Activated gamma-delta T cell treated with anti-CD3 and anti-CD28 coated beads, Interleukin-2, amount 50 U/mL, for 16 hours (primary cell): ENCODE data around the gene BCL10.

Experiments
- DNase-seq: peaks from one replicate; pipeline ENCODE4 v3.0.0-alpha.2; 2020; ENCODE audit warnings: low read depth

BCL10 gene

GRCh38 chr1:85220756-85221201 is 55.7 kb downstream of the BCL10 start:
- no peak for DNase-seq

GRCh38 chr1:85219853-85220610 is 56.4 kb downstream of the BCL10 start:
- DNase-seq: no peak

GRCh38 chr1:85216697-85217096 is 59.7 kb downstream of the BCL10 start:
- DNase-seq: no peak
